CD4-positive, alpha-beta T cell treated with Interleukin-6 at 100 ng/mL for 8 hours (primary cell): ENCODE measurements around the gene CD7.

Experiments
- DNase-seq: peaks from one replicate; pipeline ENCODE4 v3.0.0-alpha.2; 2020; ENCODE audit warnings: mixed read lengths, low spot score

CD7 gene

GRCh38 chr17:82314012-82314726, 3.2 kb downstream of the CD7 start:
- no peak for DNase-seq

- no peak for DNase-seq
Observed at GRCh38 chr17:82313195-82314011, 4.0 kb downstream of the CD7 start.

- no peak for DNase-seq
Observed at GRCh38 chr17:82311971-82312370, 5.4 kb downstream of the CD7 start.

GRCh38 chr17:82310877-82311276, 6.5 kb downstream of the CD7 start:
- no peak for DNase-seq

- DNase-seq, result no peak
Observed at GRCh38 chr17:82309656-82310570, 7.5 kb downstream of the CD7 start.

- DNase-seq, result no peak
Observed at GRCh38 chr17:82305727-82306300, 11.6 kb downstream of the CD7 start.

- DNase-seq, result no peak
Observed at GRCh38 chr17:82304826-82305726, 12.3 kb downstream of the CD7 start.

- DNase-seq, result no peak
Observed at GRCh38 chr17:82303944-82304808, 13.2 kb downstream of the CD7 start.

GRCh38 chr17:82302991-82303943, 14.1 kb downstream of the CD7 start:
- DNase-seq, result peak; percentile 42

- DNase-seq, result no peak
Observed at GRCh38 chr17:82302568-82302963, 14.8 kb downstream of the CD7 start.

- peak; percentile 51 for DNase-seq
Observed at GRCh38 chr17:82301916-82302567, 15.4 kb downstream of the CD7 start.

- DNase-seq, result no peak
Observed at GRCh38 chr17:82301300-82301915, 16.0 kb downstream of the CD7 start.

- peak; percentile 65 for DNase-seq
Observed at GRCh38 chr17:82300707-82301270, 16.6 kb downstream of the CD7 start.

- no peak for DNase-seq
Observed at GRCh38 chr17:82300228-82300627, 17.2 kb downstream of the CD7 start.

GRCh38 chr17:82299452-82299851, 18.0 kb downstream of the CD7 start:
- DNase-seq, result no peak

- no peak for DNase-seq
Observed at GRCh38 chr17:82298538-82299421, 18.6 kb downstream of the CD7 start.
